Dermis lymphatic vessel endothelial cell (primary cell): ENCODE measurements around the gene TMEM44. TPM values are rescaled to one million over a fixed set of nuclear protein-coding genes. Genes with fewer than 3 reads are reported as not detected.

Experiments
- total RNA-seq: library from RNA; depleted of rRNA; stranded (reverse); fragments of >200 nt; gene quantifications from 2 replicates; pipeline ENCODE4 v1.2.1, GENCODE V29; 2014

Gene TMEM44, protein sequence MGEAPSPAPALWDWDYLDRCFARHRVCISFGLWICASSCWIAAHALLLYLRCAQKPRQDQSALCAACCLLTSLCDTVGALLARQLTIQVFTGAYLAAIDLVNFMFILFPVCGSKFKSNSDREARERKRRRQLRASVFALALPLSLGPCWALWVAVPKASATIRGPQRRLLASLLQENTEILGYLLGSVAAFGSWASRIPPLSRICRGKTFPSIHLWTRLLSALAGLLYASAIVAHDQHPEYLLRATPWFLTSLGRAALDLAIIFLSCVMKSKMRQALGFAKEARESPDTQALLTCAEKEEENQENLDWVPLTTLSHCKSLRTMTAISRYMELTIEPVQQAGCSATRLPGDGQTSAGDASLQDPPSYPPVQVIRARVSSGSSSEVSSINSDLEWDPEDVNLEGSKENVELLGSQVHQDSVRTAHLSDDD
- total RNA-seq: 28.7 and 36.2 TPM in 2 replicates

DNA sequence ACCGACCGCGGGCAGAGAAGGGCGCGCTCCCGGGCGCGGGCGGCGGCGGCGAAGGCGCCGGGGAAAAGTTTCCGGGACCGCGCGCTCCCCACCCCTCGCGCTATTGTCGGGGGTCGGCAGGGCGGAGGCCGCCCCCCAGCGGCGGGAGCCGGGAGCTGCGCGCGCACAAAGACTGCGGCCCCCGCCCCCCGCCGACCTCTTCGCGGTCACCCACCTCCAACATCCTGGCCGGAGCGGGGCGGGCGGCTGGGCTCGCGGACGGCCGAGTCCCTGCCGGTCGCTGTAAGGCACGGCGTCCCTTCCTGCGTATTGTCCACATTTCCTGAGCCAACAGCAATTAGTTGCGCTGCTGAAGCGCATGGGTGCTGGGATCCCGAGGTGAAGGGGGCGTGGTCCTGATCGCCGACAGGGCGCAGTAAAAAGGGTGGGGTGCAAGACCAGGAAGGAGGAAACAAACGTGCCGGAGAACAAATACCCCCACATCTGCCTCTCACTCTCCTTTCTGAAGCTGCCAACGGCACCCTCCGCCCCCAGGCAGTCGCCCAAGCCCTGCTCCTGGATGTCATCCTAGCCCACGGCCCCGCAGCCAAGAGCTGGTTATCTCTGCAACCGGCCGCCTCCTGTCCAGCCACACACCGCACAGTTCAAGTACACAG lies at the start of gene TMEM44:
TMEM44 (minus strand) TSS at position 71 of the 656 bp plus-strand sequence. CDS start 204 bp downstream, outside the sequence.

DNA sequence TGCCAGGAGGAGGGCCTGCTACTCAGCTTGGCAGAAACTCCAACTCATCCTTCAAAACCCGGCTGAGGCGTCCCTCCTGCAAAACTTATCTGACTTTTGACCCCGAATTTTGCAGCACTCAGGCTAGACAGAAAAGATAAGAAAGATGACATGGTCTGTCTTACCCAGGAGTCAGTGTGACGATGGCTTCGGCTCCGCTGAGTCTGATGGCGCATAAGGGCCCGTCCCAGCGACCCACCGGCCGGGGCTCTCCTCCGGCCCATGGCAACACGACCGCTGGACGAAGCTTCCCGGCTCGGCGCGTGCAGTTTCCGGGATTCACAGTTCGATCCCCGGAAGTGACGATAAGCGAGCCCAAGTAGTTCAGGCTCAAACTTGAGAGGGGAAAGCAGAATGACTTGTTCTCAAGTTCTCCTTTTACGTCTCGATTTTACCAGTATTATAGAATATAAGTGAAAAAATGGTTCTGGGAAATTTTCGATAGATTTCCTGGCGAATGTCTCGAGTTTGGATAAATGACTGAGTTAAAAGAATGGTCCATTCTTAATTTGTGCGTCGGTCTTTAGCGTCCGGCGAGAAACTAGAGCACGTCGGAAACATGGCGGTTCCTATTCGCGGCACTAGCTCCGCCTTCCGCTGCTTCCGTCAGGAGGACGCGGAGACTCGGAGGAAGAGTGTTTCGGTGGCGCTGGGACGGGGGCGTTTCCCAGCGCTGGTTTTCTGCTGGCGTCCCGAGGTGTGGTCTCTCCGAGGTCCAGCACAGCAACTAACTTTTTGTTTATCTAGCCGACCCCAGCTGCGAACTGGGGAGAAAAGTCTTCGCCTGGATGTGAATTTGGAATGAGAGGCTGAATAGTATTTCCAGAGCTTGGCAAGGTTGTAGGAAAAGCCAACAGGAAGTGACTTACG lies 38.9 kb upstream of the TMEM44 start, which contains the start of gene LSG1:
LSG1 (minus strand) TSS at position 292 of the 909 bp plus-strand sequence; CDS start at position 263, 29 bp downstream.

Other genes with a start within 250 kb of the TMEM44 start
- gene GP5, start 234.2 kb downstream of the TMEM44 start, total RNA-seq: 0.09 and 0.22 TPM in 2 replicates
- gene ATP13A3, start 146.4 kb downstream of the TMEM44 start, total RNA-seq: 132 and 151 TPM in 2 replicates
- 42.7 and 46.1 TPM in 2 replicates for gene LSG1, start 38.8 kb upstream of the TMEM44 start, total RNA-seq
- 85.0 and 115 TPM in 2 replicates for gene FAM43A, start 52.5 kb upstream of the TMEM44 start, total RNA-seq